Smooth muscle cell (in vitro differentiated cells): ENCODE measurements around the gene MIPOL1. TPM values are rescaled to one million over a fixed set of nuclear protein-coding genes. Genes with fewer than 3 reads are reported as not detected.

Source experiments
- DNase-seq: peaks from one replicate; lab custom pipeline; 2025; ENCODE audit not compliant: unreplicated experiment; lab: John Stamatoyannopoulos, UW
- H2AFZ ChIP-seq: fragments of 200-600 bp; sonication (generic); 2 replicates; pipeline ENCODE4 v1.6.0; 2016; ENCODE audit warnings: antibody characterized with exemption, low read depth, mild to moderate bottlenecking
- H3F3A ChIP-seq: fragments of 200-600 bp; sonication (generic); 2 replicates; pipeline ENCODE4 v1.6.0; 2017; ENCODE audit warnings: antibody characterized with exemption, low read depth
- H3K27ac ChIP-seq: fragments of 200-600 bp; sonication (generic); 2 replicates; pipeline ENCODE4 v1.5.1; 2016; ENCODE audit warnings: low read depth, mild to moderate bottlenecking
- H3K27me3 ChIP-seq: fragments of 200-600 bp; sonication (generic); 2 replicates; pipeline ENCODE4 v1.6.1; 2016; ENCODE audit warnings: low read depth, mild to moderate bottlenecking
- H3K36me3 ChIP-seq: fragments of 200-600 bp; sonication (generic); 2 replicates; pipeline ENCODE4 v1.5.1; 2016; ENCODE audit warnings: low read depth
- H3K4me1 ChIP-seq: fragments of 200-600 bp; sonication (generic); 2 replicates; pipeline ENCODE4 v1.5.1; 2016; ENCODE audit warnings: low read depth
- H3K4me2 ChIP-seq: fragments of 200-600 bp; sonication (generic); 2 replicates; pipeline ENCODE4 v1.6.0; 2016; ENCODE audit warnings: mild to moderate bottlenecking
- H3K4me3 ChIP-seq: fragments of 200-600 bp; sonication (generic); 2 replicates; pipeline ENCODE4 v1.5.1; 2016; ENCODE audit warnings: mild to moderate bottlenecking
- H3K79me2 ChIP-seq: fragments of 200-600 bp; sonication (generic); 2 replicates; pipeline ENCODE4 v1.6.0; 2016; ENCODE audit warnings: low read depth, mild to moderate bottlenecking
- H3K9ac ChIP-seq: fragments of 200-600 bp; sonication (generic); 2 replicates; pipeline ENCODE4 v1.6.0; 2016; ENCODE audit warnings: low read depth
- H3K9me3 ChIP-seq: fragments of 200-600 bp; sonication (generic); replicated peaks from 2 replicates; pipeline ENCODE4 v1.5.1; 2016; ENCODE audit warnings: low read depth
- H4K20me1 ChIP-seq: fragments of 200-600 bp; sonication (generic); 2 replicates; pipeline ENCODE4 v1.6.0; 2016; ENCODE audit warnings: low read depth
- CTCF ChIP-seq: fragments of 200-600 bp; sonication (generic); IDR thresholded peaks from 2 replicates; pipeline ENCODE4 v1.5.1; 2017; ENCODE audit warnings: borderline replicate concordance, mild to moderate bottlenecking, antibody characterized with exemption; ENCODE audit not compliant: insufficient read depth, poor library complexity, severe bottlenecking
- WGBS: methylation state at CpG from one replicate; pipeline ENCODE4 v1.1.7; 2016; ENCODE audit warnings: low lambda C conversion rate; 5-methylcytosine and 5-hydroxymethylcytosine counted together
- polyA plus RNA-seq: library from polyadenylated mRNA; unstranded; fragments of >200 nt; fragmentation: Nextera tagmentation; extraction: Ambion mirVana; gene quantifications from 2 replicates; pipeline ENCODE4 v1.2.1, GENCODE V29; 2016
- total RNA-seq: library from RNA; depleted of rRNA; stranded (reverse); fragments of >200 nt; gene quantifications from 2 replicates; pipeline ENCODE4 v1.2.3, GENCODE V29; 2014

Gene MIPOL1
- total and polyA plus RNA-seq, 2 experiments from 2014 or later, result 3.2 to 5.1 TPM

- Histone ChIP-seq H4K20me1 (no peaks in the 10 kb centered on the region), H3K27me3 (no peaks in the 10 kb centered on the region), H3K4me2 (peak overlapping the region; percentile 6), H3K4me1 (no peaks in the 10 kb centered on the region), H3K27ac (no peak overlapping the region), H3K36me3 (no peaks in the 10 kb centered on the region), H3F3A (no peaks in the 10 kb centered on the region), H3K4me3 (no peak overlapping the region), H3K9me3 (no peaks in the 10 kb centered on the region), H3K9ac (no peak overlapping the region), H3K79me2 (no peaks in the 10 kb centered on the region), H2AFZ (no peak overlapping the region)
- no peak for DNase-seq
- 59% methylated on average over 1 of the region's 1 CpG for WGBS
- TF ChIP-seq CTCF, result no peak
These were observed 231.2 kb downstream of the MIPOL1 start for GRCh38 chr14:37428954-37429353.

GRCh38 chr14:37429618-37430017, 231.9 kb downstream of the MIPOL1 start:
- H3K9me3 ChIP-seq, result no peaks in the 10 kb centered on the region
- H3K79me2 ChIP-seq, result no peaks in the 10 kb centered on the region
- no peaks in the 10 kb centered on the region for H4K20me1 ChIP-seq
- H3K4me1 ChIP-seq, result no peaks in the 10 kb centered on the region
- H3K27ac ChIP-seq, result no peak overlapping the region
- H3K4me3 ChIP-seq, result no peak overlapping the region
- 70% methylated on average over 1 of the region's 1 CpG for WGBS
- H3K36me3 ChIP-seq, result no peaks in the 10 kb centered on the region
- H3K4me2 ChIP-seq, result no peak overlapping the region
- no peak overlapping the region for H3K9ac ChIP-seq
- no peak for DNase-seq
- no peaks in the 10 kb centered on the region for H3F3A ChIP-seq
- H2AFZ ChIP-seq, result no peak overlapping the region
- no peak for TF ChIP-seq CTCF
- H3K27me3 ChIP-seq, result no peaks in the 10 kb centered on the region

- Histone ChIP-seq H3F3A (no peaks in the 10 kb centered on the region), H3K4me3 (no peak overlapping the region), H3K36me3 (no peaks in the 10 kb centered on the region), H4K20me1 (no peaks in the 10 kb centered on the region), H2AFZ (no peak overlapping the region), H3K4me1 (no peaks in the 10 kb centered on the region), H3K27ac (no peak overlapping the region), H3K9me3 (no peaks in the 10 kb centered on the region), H3K9ac (no peak overlapping the region), H3K4me2 (no peak overlapping the region), H3K79me2 (no peaks in the 10 kb centered on the region), H3K27me3 (no peaks in the 10 kb centered on the region)
- no peak for DNase-seq
- TF ChIP-seq CTCF, result no peak
- WGBS, result 94% methylated on average over 3 of the region's 3 CpGs
These were observed 237.1 kb downstream of the MIPOL1 start for GRCh38 chr14:37434867-37435266.

- 97% methylated on average over 3 of the region's 3 CpGs for WGBS
- no peak for TF ChIP-seq CTCF
- H3K4me2 ChIP-seq, result no peak overlapping the region
- DNase-seq, result no peak
- no peak overlapping the region for H2AFZ ChIP-seq
- no peaks in the 10 kb centered on the region for H3K4me1 ChIP-seq
- no peaks in the 10 kb centered on the region for H3K27me3 ChIP-seq
- no peaks in the 10 kb centered on the region for H4K20me1 ChIP-seq
- H3K79me2 ChIP-seq, result no peaks in the 10 kb centered on the region
- no peaks in the 10 kb centered on the region for H3F3A ChIP-seq
- H3K4me3 ChIP-seq, result no peak overlapping the region
- H3K36me3 ChIP-seq, result no peaks in the 10 kb centered on the region
- no peak overlapping the region for H3K9ac ChIP-seq
- H3K27ac ChIP-seq, result no peak overlapping the region
- no peaks in the 10 kb centered on the region for H3K9me3 ChIP-seq
These were observed 238.8 kb downstream of the MIPOL1 start for GRCh38 chr14:37436519-37436918.
